Measurements from ENCODE around the gene CAPN10. TPM values are rescaled to one million over a fixed set of nuclear protein-coding genes. Genes with fewer than 3 reads are reported as not detected.

CAPN10 gene
- total RNA-seq, 1 donor from 2014 or later, result 67.2 TPM

- Mint-ChIP-seq H3K4me3 (ENCODE audit: low read depth) (no peak overlapping the region), H3K27me3 (peaks cover 39% of the 10 kb centered on the region), H3K27ac (no peak overlapping the region), H3K4me1 (ENCODE audit: low read depth) (no peaks in the 10 kb centered on the region), H3K9me3 (ENCODE audit: low read depth) (peaks cover under 1% of the 10 kb centered on the region), H3K36me3 (ENCODE audit: insufficient read depth) (no peaks in the 10 kb centered on the region)
- no peak for DNase-seq (ENCODE audit: low spot score, unreplicated experiment)
- TF ChIP-seq, protein P1, sequence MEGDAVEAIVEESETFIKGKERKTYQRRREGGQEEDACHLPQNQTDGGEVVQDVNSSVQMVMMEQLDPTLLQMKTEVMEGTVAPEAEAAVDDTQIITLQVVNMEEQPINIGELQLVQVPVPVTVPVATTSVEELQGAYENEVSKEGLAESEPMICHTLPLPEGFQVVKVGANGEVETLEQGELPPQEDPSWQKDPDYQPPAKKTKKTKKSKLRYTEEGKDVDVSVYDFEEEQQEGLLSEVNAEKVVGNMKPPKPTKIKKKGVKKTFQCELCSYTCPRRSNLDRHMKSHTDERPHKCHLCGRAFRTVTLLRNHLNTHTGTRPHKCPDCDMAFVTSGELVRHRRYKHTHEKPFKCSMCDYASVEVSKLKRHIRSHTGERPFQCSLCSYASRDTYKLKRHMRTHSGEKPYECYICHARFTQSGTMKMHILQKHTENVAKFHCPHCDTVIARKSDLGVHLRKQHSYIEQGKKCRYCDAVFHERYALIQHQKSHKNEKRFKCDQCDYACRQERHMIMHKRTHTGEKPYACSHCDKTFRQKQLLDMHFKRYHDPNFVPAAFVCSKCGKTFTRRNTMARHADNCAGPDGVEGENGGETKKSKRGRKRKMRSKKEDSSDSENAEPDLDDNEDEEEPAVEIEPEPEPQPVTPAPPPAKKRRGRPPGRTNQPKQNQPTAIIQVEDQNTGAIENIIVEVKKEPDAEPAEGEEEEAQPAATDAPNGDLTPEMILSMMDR (IDR thresholded peaks at IDR 0.05; ENCODE audit: unreplicated experiment), result no peak
Measured at GRCh38 chr2:240646176-240646899, 59.8 kb downstream of the CAPN10 start.

GRCh38 chr2:240646900-240647502 is 60.5 kb downstream of the CAPN10 start:
- TF ChIP-seq, protein P1 (IDR thresholded peaks at IDR 0.05; ENCODE audit: unreplicated experiment), result no peak
- Mint-ChIP-seq H3K4me1 (ENCODE audit: low read depth) (no peaks in the 10 kb centered on the region), H3K9me3 (ENCODE audit: low read depth) (peaks cover 3% of the 10 kb centered on the region), H3K4me3 (ENCODE audit: low read depth) (no peak overlapping the region), H3K36me3 (ENCODE audit: insufficient read depth) (no peaks in the 10 kb centered on the region), H3K27ac (no peak overlapping the region), H3K27me3 (peaks cover 39% of the 10 kb centered on the region)
- DNase-seq (ENCODE audit: low spot score, unreplicated experiment), result no peak

DNA sequence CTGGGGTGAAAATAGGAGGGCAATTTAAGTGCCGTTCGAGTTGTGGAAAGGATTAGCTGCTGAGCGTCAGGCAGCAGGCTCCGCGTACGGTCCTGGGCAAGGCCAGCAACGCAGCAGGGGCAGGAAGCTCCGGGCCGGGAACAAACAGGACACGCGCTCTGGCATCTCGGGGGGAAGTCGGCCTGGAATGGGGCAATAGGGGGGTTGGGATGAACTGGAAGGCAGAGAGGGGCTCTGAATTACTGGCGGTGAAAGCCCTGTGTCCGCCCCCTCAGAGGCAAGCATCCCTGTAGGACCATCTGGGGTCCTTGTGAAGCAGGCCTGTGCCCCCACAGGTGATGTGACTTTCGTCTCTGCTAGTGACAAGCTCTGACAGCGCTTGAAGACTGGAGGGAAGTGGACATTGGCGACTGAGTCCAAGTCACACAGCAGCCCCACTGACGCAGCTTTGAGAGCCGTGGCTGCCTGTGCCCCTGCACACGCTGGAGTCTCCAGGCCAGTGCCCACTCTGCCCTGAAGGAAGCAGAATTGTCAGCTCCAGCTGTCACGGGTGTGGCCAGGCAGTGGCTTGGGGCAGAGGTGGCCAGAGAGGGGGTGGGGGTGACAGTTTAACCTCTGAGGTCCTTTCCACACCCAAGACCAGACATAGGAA is 61.1 kb downstream of the CAPN10 start:
- Mint-ChIP-seq H3K27ac (no peak overlapping the region), H3K9me3 (ENCODE audit: low read depth) (peaks cover 3% of the 10 kb centered on the region), H3K27me3 (peaks cover 42% of the 10 kb centered on the region), H3K4me1 (ENCODE audit: low read depth) (no peaks in the 10 kb centered on the region), H3K36me3 (ENCODE audit: insufficient read depth) (no peaks in the 10 kb centered on the region), H3K4me3 (ENCODE audit: low read depth) (no peak overlapping the region)
- DNase-seq (ENCODE audit: low spot score, unreplicated experiment), result no peak
- TF ChIP-seq, protein P1 (IDR thresholded peaks at IDR 0.05; ENCODE audit: unreplicated experiment), result no peak

DNA sequence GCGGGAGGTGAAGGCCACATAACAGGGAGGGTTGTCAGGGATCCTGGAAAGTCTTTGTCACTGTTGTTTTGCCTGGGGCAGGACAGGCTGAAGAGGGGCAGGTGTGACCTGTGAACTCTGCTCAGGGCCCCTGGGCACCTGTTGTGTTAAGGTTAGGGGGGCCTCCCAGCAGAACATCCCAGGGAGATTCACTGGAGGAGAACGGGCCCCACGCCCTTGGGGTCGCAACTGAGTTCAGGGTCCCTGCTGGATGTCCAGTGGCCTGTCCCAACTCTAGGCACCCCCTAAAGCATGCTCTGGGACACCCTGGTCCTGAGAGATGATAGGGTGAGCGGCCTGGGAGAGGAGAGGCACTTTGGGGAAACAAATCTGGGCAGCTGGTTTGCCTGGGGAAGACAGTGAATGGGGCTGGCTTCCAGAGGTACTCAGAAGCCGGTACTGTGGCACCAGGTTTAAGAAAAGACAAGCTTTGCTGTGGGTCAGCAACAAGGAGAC is 61.7 kb downstream of the CAPN10 start:
- Mint-ChIP-seq H3K27ac (no peak overlapping the region), H3K4me1 (ENCODE audit: low read depth) (no peaks in the 10 kb centered on the region), H3K36me3 (ENCODE audit: insufficient read depth) (no peaks in the 10 kb centered on the region), H3K9me3 (ENCODE audit: low read depth) (peaks cover 3% of the 10 kb centered on the region), H3K4me3 (ENCODE audit: low read depth) (no peak overlapping the region), H3K27me3 (peaks cover 42% of the 10 kb centered on the region)
- TF ChIP-seq, protein P1 (IDR thresholded peaks at IDR 0.05; ENCODE audit: unreplicated experiment), result no peak
- no peak for DNase-seq (ENCODE audit: low spot score, unreplicated experiment)

Other genes starting within 250 kb of the CAPN10 start
- 88.5 and 91.4 TPM in 2 replicates for gene GPC1, start 151.1 kb upstream of the CAPN10 start, total RNA-seq
- gene ANKMY1, start 28.7 kb upstream of the CAPN10 start, total RNA-seq, result 29.0 and 29.2 TPM in 2 replicates
- 4.9 and 6.4 TPM in 2 replicates for gene DUSP28, start 26.4 kb upstream of the CAPN10 start, total RNA-seq
- 50.8 and 52.2 TPM in 2 replicates for gene RNPEPL1, start 18.2 kb upstream of the CAPN10 start, total RNA-seq
- 5.8 and 6.5 TPM in 2 replicates for gene GPR35, start 38.7 kb downstream of the CAPN10 start, total RNA-seq
- gene AQP12B, start 96.2 kb downstream of the CAPN10 start, total RNA-seq, result not detected in 2 replicates
- gene AQP12A, start 105.1 kb downstream of the CAPN10 start, total RNA-seq, result not detected in 2 replicates
- 132 and 140 TPM in 2 replicates for gene KIF1A, start 233.5 kb downstream of the CAPN10 start, total RNA-seq